Subcutaneous adipose tissue (tissue), 4 donors: Measurements from ENCODE around the gene PRSS38. TPM values are rescaled to one million over a fixed set of nuclear protein-coding genes. Genes with fewer than 3 reads are reported as not detected.

ENCODE experiments used
- CTCF ChIP-seq: fragments of 450-650 bp; IDR thresholded peaks from one replicate; pipeline ENCODE4 v1.5.1; 2016; ENCODE audit warnings: low read depth, mild to moderate bottlenecking, control low read depth, antibody characterized with exemption, moderate library complexity
- total RNA-seq, 4 donors: library from RNA; depleted of rRNA; stranded (reverse); fragments of >200 nt; gene quantifications; one replicate each; pipeline ENCODE4 v1.1.0, GENCODE V29; 2016

PRSS38 gene
- total RNA-seq, 4 donors from 2014 or later = not detected

- TF ChIP-seq CTCF = no peak
Observed at GRCh38 chr1:227786673-227787512, 28.6 kb upstream of the PRSS38 start.

- TF ChIP-seq CTCF = no peak
Observed at GRCh38 chr1:227787513-227788270, 27.8 kb upstream of the PRSS38 start.

DNA sequence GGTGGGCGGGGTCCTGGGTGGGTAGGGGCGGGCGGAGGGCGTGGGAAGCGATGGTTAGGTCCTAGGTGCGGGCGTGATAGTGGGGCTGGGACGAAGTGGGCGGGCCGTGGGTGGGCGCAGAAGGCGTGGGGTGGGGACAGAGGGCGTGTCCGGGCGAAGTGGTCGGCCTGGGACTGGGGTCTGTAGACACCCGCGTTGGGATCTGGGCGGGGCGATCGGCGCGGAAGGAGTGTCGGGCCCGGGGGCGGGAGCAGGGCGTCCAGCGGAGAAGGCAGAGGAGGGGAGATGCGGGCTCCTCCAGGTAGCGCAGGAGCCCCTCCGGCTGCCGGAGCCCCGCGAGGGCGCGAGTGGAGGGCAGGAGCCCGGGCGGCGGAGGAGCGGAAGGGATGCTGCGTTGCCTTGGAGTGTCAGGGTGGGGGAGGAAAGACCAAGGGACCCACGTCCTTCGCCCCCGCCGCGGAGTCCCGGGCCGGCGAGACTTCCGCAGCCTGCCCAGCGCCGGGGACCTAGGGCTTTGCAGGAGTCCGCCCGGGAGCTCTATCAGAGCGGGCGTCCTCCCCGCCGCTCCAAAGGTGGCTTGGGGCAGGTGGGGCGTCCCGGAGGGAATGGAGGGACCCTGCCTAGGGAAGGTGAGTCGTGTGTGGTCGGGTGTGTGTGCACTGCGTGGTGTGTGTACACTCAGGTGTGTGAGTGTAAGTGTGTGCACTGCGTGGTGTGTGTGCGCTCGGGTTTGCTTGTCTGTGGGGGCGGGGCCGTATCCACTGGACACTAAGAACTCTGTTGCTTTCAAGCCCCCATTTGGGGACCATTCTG, 27.0 kb upstream of the PRSS38 start:
- TF ChIP-seq CTCF = no peak

GRCh38 chr1:227789084-227790033, 26.1 kb upstream of the PRSS38 start:
- TF ChIP-seq CTCF = no peak

DNA sequence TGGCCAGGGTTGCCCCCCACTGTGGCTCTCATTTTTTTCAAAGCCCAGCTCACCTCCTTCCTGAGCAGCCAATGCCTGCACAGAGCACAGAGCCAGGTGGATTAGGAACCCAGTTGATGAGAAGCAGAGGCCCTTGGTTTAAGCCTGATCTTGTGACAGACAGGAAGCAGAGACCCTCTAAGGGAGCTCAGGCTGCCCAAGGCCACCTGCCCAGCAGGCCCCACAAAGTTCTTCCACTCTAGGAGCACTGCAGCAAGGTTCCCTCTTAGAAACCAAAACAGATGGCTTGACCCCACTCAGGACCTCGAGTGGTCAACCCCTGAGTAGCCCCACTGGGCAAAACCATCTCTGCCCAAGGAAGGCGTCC, 25.5 kb upstream of the PRSS38 start:
- no peak for TF ChIP-seq CTCF

GRCh38 chr1:227790868-227791267, 24.6 kb upstream of the PRSS38 start:
- TF ChIP-seq CTCF = no peak
